IMR-90 (cell line): Measurements from ENCODE around the gene HLA-A. TPM values are rescaled to one million over a fixed set of nuclear protein-coding genes. Genes with fewer than 3 reads are reported as not detected.

Source experiments
- ATAC-seq: fragments of 200-7000 bp; cut with Tn5 transposase; 2 replicates; pipeline ENCODE4 v1.9.1; 2020; ENCODE audit warnings: low read depth, mild to moderate bottlenecking, moderate library complexity
- BruUV-seq: library from RNA; stranded (reverse); fragments of 400-500 nt; replicated peaks from 2 replicates; lab custom pipeline; 2021; lab: Mats Ljungman, UMichigan
- CTCF ChIA-PET: fragments of 300-600 bp; formaldehyde crosslinking; extraction: SDS; loops from one replicate; lab custom pipeline; 2021; ENCODE audit warnings: antibody characterized with exemption; lab: Yijun Ruan, JAX
- POLR2A ChIA-PET: fragments of 300-600 bp; sonication (Branson Sonifier 250); formaldehyde crosslinking; loops from one replicate; lab custom pipeline; 2022; ENCODE audit warnings: antibody characterized with exemption; ENCODE audit not compliant: unreplicated experiment; lab: Charles Lee
- DNase-seq: peaks from one replicate; pipeline ENCODE4 v3.0.0; 2013
- H2AFZ ChIP-seq: replicated peaks from 2 replicates; pipeline ENCODE3; 2013; ENCODE audit warnings: low read length, mild to moderate bottlenecking; ENCODE audit not compliant: poor library complexity
- H2AK5ac ChIP-seq: 2 replicates; pipeline ENCODE4 v1.6.1; 2013; ENCODE audit warnings: low read depth, low read length, inconsistent platforms
- H2AK9ac ChIP-seq: replicated peaks from 2 replicates; pipeline ENCODE3; 2013; ENCODE audit warnings: mild to moderate bottlenecking, low read depth, low read length, moderate library complexity; ENCODE audit not compliant: poor library complexity
- H2BK120ac ChIP-seq: 2 replicates; pipeline ENCODE4 v1.6.1; 2013; ENCODE audit warnings: low read depth, low read length, inconsistent platforms
- H2BK15ac ChIP-seq: 3 replicates; pipeline ENCODE4 v1.6.1; 2013; ENCODE audit warnings: low read depth, low read length, inconsistent platforms
- H2BK20ac ChIP-seq: 2 replicates; pipeline ENCODE4 v1.6.1; 2013; ENCODE audit warnings: low read depth, mild to moderate bottlenecking, inconsistent platforms, low read length, moderate library complexity
- H2BK5ac ChIP-seq: 2 replicates; pipeline ENCODE4 v1.6.1; 2013; ENCODE audit warnings: mild to moderate bottlenecking, low read depth, low read length, inconsistent platforms; ENCODE audit not compliant: poor library complexity, severe bottlenecking
- H3K14ac ChIP-seq: replicated peaks from 2 replicates; pipeline ENCODE4 v1.6.1; 2013; ENCODE audit warnings: low read depth, low read length, inconsistent platforms
- H3K18ac ChIP-seq: 2 replicates; pipeline ENCODE4 v1.6.1; 2013; ENCODE audit warnings: low read depth, low read length, control low read depth
- H3K23ac ChIP-seq: 2 replicates; pipeline ENCODE4 v1.6.1; 2013; ENCODE audit warnings: low read depth, low read length, inconsistent platforms
- H3K27ac ChIP-seq: 2 replicates; pipeline ENCODE4 v1.5.1; 2013; ENCODE audit warnings: mild to moderate bottlenecking, control low read depth, low read length; ENCODE audit not compliant: insufficient read depth
- H3K27me3 ChIP-seq: 2 replicates; pipeline ENCODE4 v1.6.1; 2013; ENCODE audit warnings: low read length; ENCODE audit not compliant: control insufficient read depth, insufficient read depth
- H3K36me3 ChIP-seq: 2 replicates; pipeline ENCODE4 v1.6.1; 2013; ENCODE audit warnings: low read length, mixed read lengths; ENCODE audit not compliant: control insufficient read depth, insufficient read depth
- H3K4ac ChIP-seq: 2 replicates; pipeline ENCODE4 v1.6.1; 2013; ENCODE audit warnings: low read depth, low read length, inconsistent platforms
- H3K4me1 ChIP-seq: 2 replicates; pipeline ENCODE4 v1.6.1; 2013; ENCODE audit warnings: low read length, mixed read lengths; ENCODE audit not compliant: control insufficient read depth, insufficient read depth
- H3K4me2 ChIP-seq: 2 replicates; pipeline ENCODE4 v1.6.1; 2013; ENCODE audit warnings: low read depth, mild to moderate bottlenecking, control low read depth, low read length, moderate library complexity
- H3K4me3 ChIP-seq: 2 replicates; pipeline ENCODE4 v1.5.1; 2013; ENCODE audit warnings: low read depth, mild to moderate bottlenecking, control low read depth, low read length, moderate library complexity; ENCODE audit not compliant: insufficient read depth
- H3K56ac ChIP-seq: 2 replicates; pipeline ENCODE4 v1.6.1; 2013; ENCODE audit warnings: low read length, inconsistent platforms; ENCODE audit not compliant: insufficient read depth; ENCODE audit errors: extremely low read depth
- H3K79me1 ChIP-seq, 2 experiments: 2 replicates each; pipeline ENCODE4 v1.6.1; 2013; ENCODE audit warnings: low read length in 2 of 2, inconsistent platforms in 1 of 2, low read depth in 1 of 2
- H3K9ac ChIP-seq: 2 replicates; pipeline ENCODE4 v1.6.1; 2013; ENCODE audit warnings: low read depth, low read length, control low read depth
- H3K9me1 ChIP-seq: 2 replicates; pipeline ENCODE4 v1.6.1; 2013; ENCODE audit warnings: low read length, inconsistent platforms; ENCODE audit not compliant: insufficient read depth
- H3K9me3 ChIP-seq: 2 replicates; pipeline ENCODE4 v1.6.1; 2013; ENCODE audit warnings: low read length; ENCODE audit not compliant: control insufficient read depth, insufficient read depth
- H4K20me1 ChIP-seq: 2 replicates; pipeline ENCODE4 v1.6.1; 2013; ENCODE audit warnings: low read length, inconsistent platforms; ENCODE audit not compliant: insufficient read depth
- H4K5ac ChIP-seq: 2 replicates; pipeline ENCODE4 v1.6.1; 2013; ENCODE audit warnings: mild to moderate bottlenecking, low read depth, low read length, control low read depth
- H4K8ac ChIP-seq, 2 experiments: 2 replicates each; pipeline ENCODE4 v1.6.1; 2013; ENCODE audit warnings: low read depth in 2 of 2, low read length in 2 of 2, control low read depth in 1 of 2, inconsistent platforms in 1 of 2
- H4K91ac ChIP-seq: 2 replicates; pipeline ENCODE4 v1.6.1; 2013; ENCODE audit warnings: low read depth, low read length, inconsistent platforms; ENCODE audit not compliant: insufficient read depth
- BHLHE40 ChIP-seq: fragments of 150-350 bp; IDR thresholded peaks from 2 replicates; pipeline ENCODE4 v1.6.1; 2016; ENCODE audit warnings: mild to moderate bottlenecking, low read depth, low read length
- CEBPB ChIP-seq: IDR thresholded peaks from 2 replicates; pipeline ENCODE4 v1.6.1; 2012; ENCODE audit warnings: low read depth, low read length, improper control_type of control experiment
- ELK1 ChIP-seq: fragments of 150-350 bp; IDR thresholded peaks from 2 replicates; pipeline ENCODE4 v1.6.1; 2016; ENCODE audit warnings: low read depth, mild to moderate bottlenecking, low read length, moderate library complexity, borderline replicate concordance
- MXI1 ChIP-seq: IDR thresholded peaks from 2 replicates; pipeline ENCODE4 v1.6.1; 2012; ENCODE audit warnings: low read depth, mild to moderate bottlenecking, low read length, moderate library complexity, borderline replicate concordance
- NFE2L2 ChIP-seq: fragments of 150-350 bp; IDR thresholded peaks from 2 replicates; pipeline ENCODE4 v1.6.1; 2016; ENCODE audit warnings: low read depth, mild to moderate bottlenecking, low read length
- RAD21 ChIP-seq: IDR thresholded peaks from 2 replicates; pipeline ENCODE4 v1.6.1; 2012; ENCODE audit warnings: low read length, improper control_type of control experiment
- RFX5 ChIP-seq: IDR thresholded peaks from 2 replicates; pipeline ENCODE4 v1.8.0; 2012; ENCODE audit warnings: low read depth, mild to moderate bottlenecking, low read length, moderate library complexity
- SMC3 ChIP-seq: fragments of 150-350 bp; IDR thresholded peaks from 2 replicates; pipeline ENCODE4 v1.6.1; 2016; ENCODE audit warnings: low read depth, mild to moderate bottlenecking, antibody characterized with exemption, low read length, moderate library complexity
- USF2 ChIP-seq: fragments of 150-350 bp; IDR thresholded peaks from 2 replicates; pipeline ENCODE4 v1.6.1; 2017; ENCODE audit warnings: mild to moderate bottlenecking, antibody characterized with exemption, low read length, low read depth
- WGBS, 2 experiments: methylation state at CpG; one replicate each; pipeline versions ENCODE4 v1.1.5 to v1.1.7; 2013; ENCODE audit warnings: missing lambda C conversion rate in 2 of 2; ENCODE audit not compliant: insufficient read length in 1 of 2; ENCODE audit errors: extremely low coverage in 2 of 2; 5-methylcytosine and 5-hydroxymethylcytosine counted together
- dilution Hi-C: fragments of 300-500 bp; cut with HindIII; formaldehyde crosslinking; loops from one replicate; pipeline ENCODE4 v1.14.3; 2018; ENCODE audit warnings: low sequenced_read_pairs; ENCODE audit not compliant: unreplicated experiment
- in situ Hi-C: fragments of 300-500 bp; cut with MboI; formaldehyde crosslinking; loops from 3 replicates; pipeline ENCODE4 v1.14.3; 2019; ENCODE audit warnings: low sequenced_read_pairs, inconsistent platforms, mixed read lengths
- intact Hi-C: fragments of 100-400 bp; cut with micrococcal nuclease; formaldehyde crosslinking; loops from 2 replicates; pipeline ENCODE4 v1.10.0; 2022
- polyA plus RNA-seq, 3 experiments: library from polyadenylated mRNA; depleted of rRNA; stranded (reverse); fragments of >200 nt; gene quantifications; 2 replicates each; pipeline ENCODE4 v1.2.3, GENCODE V29; 2012; ENCODE audit warnings: low replicate concordance in 1 of 3
- total RNA-seq: library from RNA; depleted of rRNA; stranded (reverse); fragments of >200 nt; gene quantifications from 2 replicates; pipeline ENCODE4 v1.2.3, GENCODE V29; 2012
- TF ChIP-seq, protein P1 (sequence below): conservative IDR thresholded peaks from 2 replicates; pipeline ENCODE4 v1.5.1; 2012; ENCODE audit warnings: mild to moderate bottlenecking, low read depth, low read length, improper control_type of control experiment

HLA-A gene
- total and polyA plus RNA-seq, 2 of the 4 experiments (the other 2 are of a cell fraction), result 94.5 to 218 TPM

GRCh38 chr6:29955783-29956182, 13.5 kb downstream of the HLA-A start:
- no peak overlapping the region for H3K4me2 ChIP-seq
- no peaks in the 10 kb centered on the region for H3K9me3 ChIP-seq
- H3K4ac ChIP-seq, result no peak overlapping the region
- ATAC-seq, result no peak
- H3K27me3 ChIP-seq, result no peaks in the 10 kb centered on the region
- BruUV-seq, result no TSS peak
- H4K8ac ChIP-seq, result no peak overlapping the region
- no CpG with 5 or more reads among the region's 9 CpGs for WGBS, 2 experiments
- H3K27ac ChIP-seq, result no peak overlapping the region
- no peak overlapping the region for H2AK5ac ChIP-seq
- H3K79me1 ChIP-seq, result no peaks in the 10 kb centered on the region
- H2BK15ac ChIP-seq, result no peak overlapping the region
- TF ChIP-seq RFX5 (no peak), BHLHE40 (no peak), SMC3 (no peak), RAD21 (no peak), NFE2L2 (no peak), MXI1 (no peak), CEBPB (no peak), USF2 (no peak), ELK1 (no peak)
- TF ChIP-seq, protein P1, sequence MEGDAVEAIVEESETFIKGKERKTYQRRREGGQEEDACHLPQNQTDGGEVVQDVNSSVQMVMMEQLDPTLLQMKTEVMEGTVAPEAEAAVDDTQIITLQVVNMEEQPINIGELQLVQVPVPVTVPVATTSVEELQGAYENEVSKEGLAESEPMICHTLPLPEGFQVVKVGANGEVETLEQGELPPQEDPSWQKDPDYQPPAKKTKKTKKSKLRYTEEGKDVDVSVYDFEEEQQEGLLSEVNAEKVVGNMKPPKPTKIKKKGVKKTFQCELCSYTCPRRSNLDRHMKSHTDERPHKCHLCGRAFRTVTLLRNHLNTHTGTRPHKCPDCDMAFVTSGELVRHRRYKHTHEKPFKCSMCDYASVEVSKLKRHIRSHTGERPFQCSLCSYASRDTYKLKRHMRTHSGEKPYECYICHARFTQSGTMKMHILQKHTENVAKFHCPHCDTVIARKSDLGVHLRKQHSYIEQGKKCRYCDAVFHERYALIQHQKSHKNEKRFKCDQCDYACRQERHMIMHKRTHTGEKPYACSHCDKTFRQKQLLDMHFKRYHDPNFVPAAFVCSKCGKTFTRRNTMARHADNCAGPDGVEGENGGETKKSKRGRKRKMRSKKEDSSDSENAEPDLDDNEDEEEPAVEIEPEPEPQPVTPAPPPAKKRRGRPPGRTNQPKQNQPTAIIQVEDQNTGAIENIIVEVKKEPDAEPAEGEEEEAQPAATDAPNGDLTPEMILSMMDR, result no peak
- no peak overlapping the region for H2AFZ ChIP-seq
- no peak overlapping the region for H3K56ac ChIP-seq
- H2BK20ac ChIP-seq, result no peak overlapping the region
- no peaks in the 10 kb centered on the region for H3K36me3 ChIP-seq
- no peak overlapping the region for H3K9ac ChIP-seq
- no peak overlapping the region for H3K14ac ChIP-seq
- no peak overlapping the region for H4K91ac ChIP-seq
- in situ Hi-C loops, result no loop called here
- no peak overlapping the region for H2BK5ac ChIP-seq
- no peaks in the 10 kb centered on the region for H4K20me1 ChIP-seq
- H3K23ac ChIP-seq, result no peak overlapping the region
- H3K4me3 ChIP-seq, result no peak overlapping the region
- H4K5ac ChIP-seq, result no peak overlapping the region
- DNase-seq, result no peak
- ChIA-PET CTCF (no interaction called here), POLR2A (no interaction called here)
- H3K18ac ChIP-seq, result no peak overlapping the region
- H2BK120ac ChIP-seq, result no peak overlapping the region
- intact Hi-C loops, result no loop called here
- dilution Hi-C loops, result loop anchor here (10.0 kb wide), 1 partner anchor 161 kb away; no protein-coding TSS in a partner anchor
- no peak overlapping the region for H2AK9ac ChIP-seq
- 0 out of 2 replicates have a peak, but pooled peaks cover 1% of the 10 kb centered on the region for H3K4me1 ChIP-seq
- no peaks in the 10 kb centered on the region for H3K9me1 ChIP-seq
